HFF-Myc (cell line): ENCODE measurements around the gene KARS1.

Experiments
- DNase-seq: peaks from one replicate; pipeline ENCODE4 v3.0.0-alpha.2; 2011; ENCODE audit warnings: low read depth; ENCODE audit errors: extremely low read depth
- H3K4me3 ChIP-seq: replicated peaks from 2 replicates; pipeline ENCODE4 v1.5.1; 2011; ENCODE audit warnings: low read depth, mild to moderate bottlenecking, control low read depth, low read length
- CTCF ChIP-seq: IDR thresholded peaks from 2 replicates; pipeline ENCODE4 v1.5.1; 2012; ENCODE audit warnings: mild to moderate bottlenecking, low read depth, low read length, control low read depth; ENCODE audit errors: missing control alignments

KARS1 gene

GRCh38 chr16:75667503-75667902 lies 20.0 kb upstream of the KARS1 start:
- no peak for DNase-seq
- TF ChIP-seq CTCF: no peak
- H3K4me3 ChIP-seq: no peak overlapping the region

GRCh38 chr16:75660726-75661302 lies 13.3 kb upstream of the KARS1 start:
- DNase-seq: no peak
- no peak for TF ChIP-seq CTCF

GRCh38 chr16:75660321-75660720 lies 12.9 kb upstream of the KARS1 start:
- H3K4me3 ChIP-seq: no peak overlapping the region
- no peak for DNase-seq
- no peak for TF ChIP-seq CTCF

More at GRCh38 chr16:75660726-75661302, 13.3 kb upstream of the KARS1 start:
- no peak overlapping the region for H3K4me3 ChIP-seq

- no peak for TF ChIP-seq CTCF
- no peak for DNase-seq
- no peak overlapping the region for H3K4me3 ChIP-seq
Observed at GRCh38 chr16:75658175-75658574, 10.7 kb upstream of the KARS1 start.

- no peak for TF ChIP-seq CTCF
- DNase-seq: peak; percentile 41
- H3K4me3 ChIP-seq: no peak overlapping the region
Observed at GRCh38 chr16:75653922-75654321, 6.5 kb upstream of the KARS1 start.

GRCh38 chr16:75648265-75649076 lies 1.0 kb upstream of the KARS1 start:
- TF ChIP-seq CTCF: no peak
- DNase-seq: peak; percentile 54
- peak overlapping the region; percentile 98 for H3K4me3 ChIP-seq
